ENCODE data around the gene RIPOR1.
"Not testable (repeated sequence)": the region's sequence is repeated elsewhere in the genome, so short reads cannot be mapped to it uniquely, and the experiment has no call there.

Gene RIPOR1

DNA sequence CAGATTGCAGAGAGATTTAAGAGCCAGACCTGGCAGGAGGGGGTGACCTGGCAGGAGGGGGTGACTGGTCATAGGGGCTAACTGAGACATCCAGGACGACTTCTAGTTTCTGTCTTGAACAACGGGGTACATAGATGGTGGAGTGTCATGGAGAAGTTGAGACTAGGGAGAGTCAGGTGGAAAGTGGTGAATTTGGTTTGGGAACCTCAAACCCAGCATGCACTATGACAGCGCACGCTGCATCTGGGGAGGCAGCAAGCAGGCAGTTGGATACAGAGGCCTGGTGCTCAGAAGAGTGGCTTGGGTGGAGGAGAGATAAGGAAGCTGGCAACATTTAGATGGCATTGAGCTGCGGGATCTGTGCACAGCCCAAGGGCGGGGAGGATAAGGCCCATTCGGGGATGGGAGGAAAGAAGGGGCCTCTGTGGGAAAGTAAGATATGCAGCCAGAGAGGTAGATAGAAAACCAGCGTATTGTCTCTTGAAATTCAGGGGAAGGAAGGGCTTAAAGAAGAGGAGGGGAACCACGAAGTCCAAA lies 4.5 kb downstream of the RIPOR1 start:
- Histone ChIP-seq H3K9ac (peak overlapping the region in 2 of 11 experiments; percentile 18 to 34; a peak in 3 of 22 replicates), H3K27me3 (no peaks in the 10 kb centered on the region), H3K36me3 (peaks cover 0 to 35% (median 0%) of the 10 kb centered on the region in 11 experiments; a peak in 9 of 22 replicates), H3K9me3 (replicated peaks in 1 of 11) (no peaks in the 10 kb centered on the region), H3K4me2 (peak overlapping the region; percentile 96 to 100 (median 99); a peak in 20 of 22 replicates), H3K4me3 (no peak overlapping the region; a peak in 1 of 20 replicates), H3K27ac (peak overlapping the region in 2 of 11 experiments; percentile 2 to 31; a peak in 1 of 22 replicates), H3K4me1 (peaks cover 71 to 93% (median 84%) of the 10 kb centered on the region in 10 experiments), H4K20me1 (peaks cover 59 to 90% (median 78%) of the 10 kb centered on the region in 11 experiments)
- TF ChIP-seq Cebpa-rat (IDR thresholded peaks at IDR 0.05), result no peak

DNA sequence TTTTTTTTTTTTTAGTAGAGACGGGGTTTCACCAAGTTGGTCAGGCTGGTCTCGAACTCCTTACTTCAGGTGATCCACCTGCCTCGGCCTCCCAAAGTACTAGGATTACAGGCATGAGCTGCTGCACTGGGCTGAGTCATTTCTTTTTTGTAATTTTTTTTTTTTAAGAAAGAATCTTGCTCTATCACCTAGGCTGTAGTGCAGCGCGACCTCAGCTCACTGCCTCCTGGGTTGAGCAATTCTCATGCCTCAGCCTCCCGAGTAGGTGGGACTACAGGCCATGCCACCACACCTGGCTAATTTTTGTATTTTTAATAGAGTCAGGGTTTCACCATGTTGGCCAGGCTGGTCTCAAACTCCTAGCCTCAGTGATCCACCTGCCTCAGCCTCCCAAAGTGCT lies 5.4 kb downstream of the RIPOR1 start:
- H4K20me1 ChIP-seq, result peaks cover 68 to 99% (median 87%) of the 10 kb centered on the region in 11 experiments
- not testable (repeated sequence) for H3K9me3 ChIP-seq (replicated peaks in 1 of 11); H3K27me3 ChIP-seq; H3K4me3 ChIP-seq; H3K27ac ChIP-seq
- peaks cover 77 to 97% (median 89%) of the 10 kb centered on the region in 10 experiments for H3K4me1 ChIP-seq
- peak overlapping the region in 10 of 11 experiments; percentile 8 to 100 (median 98); a peak in 18 of 22 replicates for H3K4me2 ChIP-seq
- peaks cover 0 to 43% (median 7%) of the 10 kb centered on the region in 11 experiments; a peak in 13 of 22 replicates for H3K36me3 ChIP-seq
- H3K9ac ChIP-seq, result 0 out of 22 replicates have a peak overlapping the region, but pooled peaks of 2 of the 11 experiments have one; percentile 19 to 26

DNA sequence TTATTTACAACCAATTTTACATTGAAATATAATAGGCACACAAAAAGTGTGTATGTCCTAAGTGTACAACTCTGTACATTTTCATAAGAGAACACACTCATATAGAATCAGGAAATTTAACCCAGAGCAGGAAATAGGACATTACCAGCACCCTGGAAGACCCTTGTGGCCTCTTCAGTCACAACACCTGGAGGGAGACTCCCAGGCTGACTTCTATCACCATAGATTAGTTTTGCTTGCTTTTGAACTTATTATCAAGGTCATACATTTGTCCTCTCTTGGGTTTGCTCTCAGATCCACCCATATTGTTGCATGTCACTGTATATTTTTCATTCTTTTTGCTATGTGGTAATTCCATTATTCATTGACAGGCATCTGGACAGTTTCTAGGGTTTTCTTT lies 5.8 kb downstream of the RIPOR1 start:
- Histone ChIP-seq H3K4me3 (no peak overlapping the region), H3K9me3 (replicated peaks in 1 of 11) (no peaks in the 10 kb centered on the region), H3K27me3 (no peaks in the 10 kb centered on the region), H3K36me3 (peaks cover under 1 to 48% (median 11%) of the 10 kb centered on the region in 11 experiments; a peak in 19 of 22 replicates), H3K4me1 (peaks cover 81 to 97% (median 92%) of the 10 kb centered on the region in 10 experiments), H3K4me2 (peak overlapping the region in 10 of 11 experiments; percentile 8 to 100 (median 98); a peak in 19 of 22 replicates), H4K20me1 (peaks cover 73 to 99% (median 92%) of the 10 kb centered on the region in 11 experiments), H3K9ac (0 out of 22 replicates have a peak overlapping the region, but pooled peaks of 2 of the 11 experiments have one; percentile 19 to 26), H3K27ac (no peak overlapping the region)
- no peak for TF ChIP-seq Cebpa-rat (IDR thresholded peaks at IDR 0.05)

DNA sequence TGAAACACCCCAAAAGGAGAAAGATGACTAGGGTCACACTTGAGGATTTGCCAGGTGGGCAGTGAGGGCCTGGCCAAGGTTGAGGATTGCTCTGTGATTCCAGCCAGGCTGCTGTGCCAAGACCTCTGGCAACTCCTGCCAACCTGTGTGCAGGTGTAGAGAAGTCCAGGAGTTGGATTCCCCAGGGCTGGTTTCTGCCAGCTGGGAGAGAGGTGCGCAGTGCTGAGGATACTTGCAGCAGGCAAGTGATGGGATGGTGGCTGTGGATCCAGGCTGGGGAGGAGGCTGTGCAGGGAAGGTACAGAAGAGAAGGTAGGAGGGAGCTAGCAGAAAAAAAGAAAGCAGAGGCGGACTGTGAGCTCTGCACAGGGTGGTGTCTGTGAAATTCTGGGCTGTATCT lies 6.6 kb downstream of the RIPOR1 start:
- Histone ChIP-seq H4K20me1 (peaks cover 81 to 100% (median 97%) of the 10 kb centered on the region in 11 experiments), H3K36me3 (peaks cover 8 to 56% (median 19%) of the 10 kb centered on the region in 11 experiments), H3K9ac (peak overlapping the region in 1 of 11 experiments; percentile 4; a peak in 1 of 22 replicates), H3K4me2 (peak overlapping the region in 10 of 11 experiments; percentile 10 to 99 (median 98); a peak in 15 of 22 replicates), H3K9me3 (replicated peaks in 1 of 11) (no peaks in the 10 kb centered on the region), H3K27ac (no peak overlapping the region), H3K27me3 (no peaks in the 10 kb centered on the region), H3K4me1 (peaks cover 89 to 96% (median 93%) of the 10 kb centered on the region in 10 experiments), H3K4me3 (no peak overlapping the region)
- no peak for TF ChIP-seq Cebpa-rat (IDR thresholded peaks at IDR 0.05)

DNA sequence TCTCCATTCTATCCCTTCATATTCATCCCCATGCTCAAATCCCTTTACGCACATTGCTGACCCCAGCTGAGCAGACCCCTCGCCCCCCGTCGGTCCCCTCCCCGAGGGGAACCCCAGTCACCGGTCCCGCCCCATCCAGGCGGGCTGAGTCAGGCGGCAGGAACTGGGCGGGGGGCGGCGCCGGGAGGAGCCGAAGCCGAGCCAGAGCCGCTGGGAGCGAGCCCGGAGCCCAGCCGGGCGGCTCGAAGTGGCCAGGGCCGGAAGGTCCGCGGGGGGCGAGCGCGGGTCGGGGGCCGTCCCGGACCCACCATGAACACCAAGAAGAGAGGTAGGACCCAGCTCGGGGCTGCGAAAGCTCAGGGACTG lies 8.6 kb downstream of the RIPOR1 start:
- Histone ChIP-seq H4K20me1 (peaks cover 85 to 100% (median 99%) of the 10 kb centered on the region in 11 experiments), H3K27me3 (no peaks in the 10 kb centered on the region), H3K9ac (peak overlapping the region; percentile 80 to 92 (median 85)), H3K27ac (peak overlapping the region; percentile 73 to 86 (median 81)), H3K4me2 (peak overlapping the region; percentile 97 to 100 (median 98)), H3K4me3 (peak overlapping the region; percentile 72 to 89 (median 79)), H3K9me3 (replicated peaks in 1 of 11) (no peaks in the 10 kb centered on the region), H3K4me1 (peaks cover 87 to 96% (median 93%) of the 10 kb centered on the region in 10 experiments), H3K36me3 (peaks cover 28 to 75% (median 39%) of the 10 kb centered on the region in 11 experiments)
- TF ChIP-seq Cebpa-rat (IDR thresholded peaks at IDR 0.05), result no peak

DNA sequence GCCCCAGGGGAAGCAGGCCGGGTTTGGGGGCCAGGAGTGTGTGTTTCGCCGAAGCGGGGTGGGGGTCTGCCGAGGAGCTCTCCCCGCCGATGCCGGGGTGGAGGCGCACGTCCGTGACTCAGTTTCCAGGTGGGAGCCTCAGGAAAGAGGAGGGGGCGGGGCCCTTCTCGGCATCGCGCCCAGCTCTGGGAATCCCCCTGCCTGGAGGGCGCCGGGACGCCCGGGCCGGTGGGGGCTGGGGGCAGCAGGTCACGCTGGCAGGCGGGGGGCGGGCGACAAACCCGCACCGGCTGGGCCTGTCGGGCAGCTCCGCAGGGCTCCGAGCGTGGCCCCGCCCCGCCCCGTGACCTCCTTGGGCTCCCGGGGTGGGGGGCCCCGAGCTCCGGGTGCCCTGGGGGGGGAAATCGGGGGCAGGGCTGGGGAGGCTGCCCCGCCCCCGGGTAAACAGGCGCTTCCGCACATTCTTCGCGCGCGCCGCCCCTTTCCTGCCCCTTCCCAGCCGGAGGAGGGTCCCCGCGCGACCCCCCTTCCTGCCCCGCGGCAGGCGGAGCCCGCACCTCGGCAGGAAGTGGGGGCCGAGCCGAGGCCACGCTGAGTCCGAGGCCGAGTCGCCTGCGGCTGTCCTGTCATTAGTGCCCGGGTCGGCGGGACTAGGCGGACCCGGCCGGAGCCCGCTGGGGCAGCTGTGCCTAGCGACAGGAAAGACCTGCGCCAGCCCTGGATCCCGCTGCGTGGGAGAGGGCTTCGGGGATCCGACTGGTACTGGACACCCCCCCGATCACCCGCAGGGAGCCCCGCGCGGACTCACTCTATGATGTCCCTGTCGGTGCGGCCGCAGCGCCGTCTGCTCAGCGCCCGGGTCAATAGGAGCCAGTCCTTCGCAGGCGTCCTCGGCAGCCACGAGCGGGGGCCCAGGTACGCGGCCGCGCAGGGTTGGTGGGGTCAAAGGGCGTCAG lies 9.3 kb downstream of the RIPOR1 start:
- peak overlapping the region; percentile 73 to 86 (median 81) for H3K27ac ChIP-seq

DNA sequence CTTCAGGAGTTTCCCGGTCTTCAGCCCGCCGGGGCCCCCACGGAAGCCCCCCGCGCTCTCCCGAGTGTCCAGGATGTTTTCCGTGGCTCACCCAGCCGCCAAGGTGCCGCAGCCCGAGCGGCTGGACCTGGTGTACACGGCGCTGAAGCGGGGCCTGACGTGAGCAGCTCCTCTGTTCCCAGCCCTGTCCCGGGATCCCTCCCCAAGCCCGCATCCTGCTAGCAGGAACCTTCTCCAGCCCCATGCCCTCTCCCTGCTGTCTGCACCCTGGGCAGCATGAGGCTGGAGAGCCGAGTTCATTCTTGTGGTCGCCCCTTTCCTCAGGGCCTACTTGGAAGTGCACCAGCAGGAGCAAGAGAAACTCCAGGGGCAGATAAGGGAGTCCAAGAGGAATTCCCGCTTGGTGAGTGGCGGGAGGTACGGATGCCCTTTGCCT lies 10.1 kb downstream of the RIPOR1 start:
- peak overlapping the region; percentile 72 to 89 (median 79) for H3K4me3 ChIP-seq
- peaks cover 86 to 96% (median 93%) of the 10 kb centered on the region in 10 experiments for H3K4me1 ChIP-seq
- peaks cover 39 to 77% (median 51%) of the 10 kb centered on the region in 11 experiments for H3K36me3 ChIP-seq
- peak overlapping the region in 10 of 11 experiments; percentile 73 to 86 (median 82); a peak in 17 of 22 replicates for H3K27ac ChIP-seq
- peak overlapping the region; percentile 80 to 92 (median 85) for H3K9ac ChIP-seq
- no peaks in the 10 kb centered on the region for H3K27me3 ChIP-seq
- H4K20me1 ChIP-seq, result peaks cover 73 to 100% (median 96%) of the 10 kb centered on the region in 11 experiments
- peak overlapping the region; percentile 97 to 100 (median 98) for H3K4me2 ChIP-seq
- no peaks in the 10 kb centered on the region for H3K9me3 ChIP-seq (replicated peaks in 1 of 11)
- no peak for TF ChIP-seq Cebpa-rat (IDR thresholded peaks at IDR 0.05)

More for the DNA sequence above, 9.3 kb downstream of the RIPOR1 start:
- Histone ChIP-seq H4K20me1 (peaks cover 80 to 100% (median 96%) of the 10 kb centered on the region in 11 experiments), H3K27me3 (no peaks in the 10 kb centered on the region), H3K9ac (peak overlapping the region; percentile 80 to 92 (median 85)), H3K36me3 (peaks cover 31 to 74% (median 43%) of the 10 kb centered on the region in 11 experiments), H3K4me2 (peak overlapping the region; percentile 97 to 100 (median 98)), H3K4me3 (peak overlapping the region; percentile 72 to 89 (median 79)), H3K9me3 (replicated peaks in 1 of 11) (no peaks in the 10 kb centered on the region), H3K4me1 (peaks cover 86 to 96% (median 93%) of the 10 kb centered on the region in 10 experiments)
- no peak for TF ChIP-seq Cebpa-rat (IDR thresholded peaks at IDR 0.05)

DNA sequence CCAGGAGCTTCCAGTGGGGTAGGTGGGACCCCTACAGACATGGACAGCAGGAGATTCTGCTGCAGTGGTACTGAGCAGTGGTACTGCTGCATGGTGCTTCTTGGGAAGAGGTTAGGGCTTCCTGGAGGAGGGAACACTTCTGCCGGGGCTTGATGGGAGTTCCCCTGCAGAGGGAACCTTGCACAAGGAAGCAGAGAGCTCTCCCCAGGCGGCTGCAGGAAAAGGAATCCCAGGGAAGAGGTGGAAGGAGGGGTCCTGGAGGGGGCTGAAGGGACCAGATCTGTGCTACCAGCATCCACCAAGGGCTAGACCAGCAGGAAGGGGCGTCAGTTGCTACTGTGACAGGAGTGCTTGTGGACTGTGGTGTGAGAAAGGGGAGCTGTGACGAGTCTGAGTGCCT lies 10.6 kb downstream of the RIPOR1 start:
- Histone ChIP-seq H3K27ac (peak overlapping the region in 1 of 11 experiments; percentile 84; a peak in 1 of 22 replicates), H4K20me1 (peaks cover 68 to 100% (median 96%) of the 10 kb centered on the region in 11 experiments), H3K36me3 (peaks cover 45 to 77% (median 57%) of the 10 kb centered on the region in 11 experiments), H3K9ac (peak overlapping the region; percentile 80 to 92 (median 85); a peak in 18 of 22 replicates), H3K4me3 (peak overlapping the region in 8 of 10 experiments; percentile 72 to 89 (median 79); a peak in 9 of 20 replicates), H3K4me1 (peaks cover 86 to 96% (median 93%) of the 10 kb centered on the region in 10 experiments), H3K9me3 (replicated peaks in 1 of 11) (no peaks in the 10 kb centered on the region), H3K4me2 (peak overlapping the region; percentile 97 to 100 (median 98)), H3K27me3 (no peaks in the 10 kb centered on the region)
- no peak for TF ChIP-seq Cebpa-rat (IDR thresholded peaks at IDR 0.05)
